Adipose tissue (tissue), 3 donors: ENCODE results near the gene PROKR2. TPM values are rescaled to one million over a fixed set of nuclear protein-coding genes. Genes with fewer than 3 reads are reported as not detected.

Experiments used
- H3K27ac ChIP-seq: one replicate; pipeline ENCODE4 v1.5.1; 2013; ENCODE audit warnings: low read depth, low read length
- WGBS, 3 donors: extraction: QIAGEN DNeasy Blood & Tissue Kit; methylation state at CpG; one replicate each; pipeline ENCODE4 v1.1.7; 2013; 5-methylcytosine and 5-hydroxymethylcytosine counted together
- polyA plus RNA-seq, 3 donors: library from polyadenylated mRNA; stranded (reverse); fragments of 200-250 nt; gene quantifications; one replicate each; pipeline ENCODE4 v1.2.3, GENCODE V29; 2013
- donor health status: healthy with polysubstance abuse.
- donor health status: Bipolar disorder and iron deficiency.
- donor health status: healthy.

PROKR2 gene
- not detected for polyA plus RNA-seq

- WGBS, 3 donors: 1 to 2% (median 2%) methylated on average over 78 to 92 of the region's 92 CpGs
- H3K27ac ChIP-seq: no peak within 1 kb of the TSS
These were observed at the start of gene PROKR2 for GRCh38 chr20:5316188-5317158. PROKR2 (minus strand) TSS chr20:5316954; CDS start chr20:5314369, 2,585 bp downstream.

GRCh38 chr20:5364997-5365597, 48.3 kb upstream of the PROKR2 start:
- 60 to 66% (median 63%) methylated on average over 3 of the region's 3 CpGs for WGBS, 3 donors
- H3K27ac ChIP-seq: no peak overlapping the region

GRCh38 chr20:5364136-5364821, 47.5 kb upstream of the PROKR2 start:
- H3K27ac ChIP-seq: no peak overlapping the region
- WGBS, 3 donors: 54 to 69% (median 58%) methylated on average over 4 of the region's 4 CpGs

- 22 to 36% (median 34%) methylated on average over 2 of the region's 2 CpGs for WGBS, 3 donors
- no peak overlapping the region for H3K27ac ChIP-seq
These were observed 46.0 kb upstream of the PROKR2 start for GRCh38 chr20:5362771-5363170.

GRCh38 chr20:5361176-5361575, 44.4 kb upstream of the PROKR2 start:
- WGBS, 3 donors: 58 to 65% (median 65%) methylated on average over 4 of the region's 4 CpGs

GRCh38 chr20:5357946-5358345, 41.2 kb upstream of the PROKR2 start:
- 59 to 63% (median 59%) methylated on average over 2 of the region's 2 CpGs for WGBS, 3 donors

More at GRCh38 chr20:5361176-5361575, 44.4 kb upstream of the PROKR2 start:
- no peak overlapping the region for H3K27ac ChIP-seq

GRCh38 chr20:5356941-5357340, 40.2 kb upstream of the PROKR2 start:
- 68 to 77% (median 73%) methylated on average over 4 of the region's 4 CpGs for WGBS, 3 donors
- H3K27ac ChIP-seq: no peak overlapping the region

More at GRCh38 chr20:5357946-5358345, 41.2 kb upstream of the PROKR2 start:
- H3K27ac ChIP-seq: no peak overlapping the region

- no peak overlapping the region for H3K27ac ChIP-seq
- WGBS, 3 donors: 58 to 68% (median 59%) methylated on average over 2 of the region's 2 CpGs
These were observed 38.1 kb upstream of the PROKR2 start for GRCh38 chr20:5354901-5355300.

- WGBS, 3 donors: 56 to 72% (median 64%) methylated on average over 4 of the region's 4 CpGs
These were observed 37.1 kb upstream of the PROKR2 start for GRCh38 chr20:5353624-5354496.

GRCh38 chr20:5349448-5349847, 32.7 kb upstream of the PROKR2 start:
- no peak overlapping the region for H3K27ac ChIP-seq
- WGBS, 3 donors: 74 to 87% (median 80%) methylated on average over 4 of the region's 4 CpGs

More at GRCh38 chr20:5353624-5354496, 37.1 kb upstream of the PROKR2 start:
- no peak overlapping the region for H3K27ac ChIP-seq

GRCh38 chr20:5342021-5342420, 25.3 kb upstream of the PROKR2 start:
- WGBS, 3 donors: 41 to 55% (median 51%) methylated on average over 4 of the region's 4 CpGs
- no peak overlapping the region for H3K27ac ChIP-seq

- WGBS, 3 donors: 76 to 83% (median 82%) methylated on average over 3 of the region's 3 CpGs
- H3K27ac ChIP-seq: no peak overlapping the region
These were observed 14.6 kb upstream of the PROKR2 start for GRCh38 chr20:5331340-5331739.

- WGBS, 3 donors: 72 to 85% (median 77%) methylated on average over 3 of the region's 3 CpGs
These were observed 11.5 kb upstream of the PROKR2 start for GRCh38 chr20:5328268-5328667.

GRCh38 chr20:5327356-5327755, 10.6 kb upstream of the PROKR2 start:
- H3K27ac ChIP-seq: no peak overlapping the region
- WGBS, 3 donors: 50 to 69% (median 66%) methylated on average over 3 of the region's 3 CpGs

More at GRCh38 chr20:5328268-5328667, 11.5 kb upstream of the PROKR2 start:
- no peak overlapping the region for H3K27ac ChIP-seq

- WGBS, 3 donors: 1% methylated on average over 28 of the region's 28 CpGs
- H3K27ac ChIP-seq: no peak overlapping the region
These were observed 957 bp downstream of the PROKR2 start for GRCh38 chr20:5315807-5316187.

- 89 to 95% (median 94%) methylated on average over 17 of the region's 17 CpGs for WGBS, 3 donors
- no peak overlapping the region for H3K27ac ChIP-seq
These were observed 2.8 kb downstream of the PROKR2 start for GRCh38 chr20:5313916-5314315.

GRCh38 chr20:5312518-5312917, 4.2 kb downstream of the PROKR2 start:
- H3K27ac ChIP-seq: no peak overlapping the region
- 68 to 75% (median 75%) methylated on average over 5 of the region's 5 CpGs for WGBS, 3 donors

- 58 to 94% (median 76%) methylated on average over 1 of the region's 1 CpG for WGBS, 3 donors
- no peak overlapping the region for H3K27ac ChIP-seq
These were observed 6.8 kb downstream of the PROKR2 start for GRCh38 chr20:5309971-5310370.
